GM19397 (cell line): ENCODE results near the gene OR10R2.
"Not testable (repeated sequence)": the region's sequence is repeated elsewhere in the genome, so short reads cannot be mapped to it uniquely, and the experiment has no call there.

ENCODE experiments used
- ATAC-seq: cut with Tn5 transposase; IDR thresholded peaks from one replicate; pipeline ENCODE4 v1.9.1; 2021; ENCODE audit warnings: mild to moderate bottlenecking, moderate library complexity; ENCODE audit not compliant: unreplicated experiment

The OR10R2 gene

GRCh38 chr1:158471920-158472319, at the start of gene OR10R2:
TSS of gene OR10R2 (plus strand) at chr1:158472220. CDS start at chr1:158472326, 106 bp downstream.
- no peak for ATAC-seq

GRCh38 chr1:158425027-158425426, 47.0 kb upstream of the OR10R2 start:
- ATAC-seq: no peak

- ATAC-seq: no peak
These were observed 45.9 kb upstream of the OR10R2 start, which contains the start of gene OR10K2 for GRCh38 chr1:158426137-158426536. TSS of gene OR10K2 (minus strand) at chr1:158426237. CDS start at chr1:158420866, 5,371 bp downstream.

GRCh38 chr1:158430163-158430562, 41.9 kb upstream of the OR10R2 start:
- not testable (repeated sequence) for ATAC-seq

GRCh38 chr1:158434741-158435140, 37.3 kb upstream of the OR10R2 start:
- no peak for ATAC-seq

GRCh38 chr1:158445376-158445775, 26.6 kb upstream of the OR10R2 start:
- no peak for ATAC-seq

- ATAC-seq: no peak
These were observed 17.5 kb upstream of the OR10R2 start for GRCh38 chr1:158454537-158454936.

GRCh38 chr1:158457246-158457645, 14.8 kb upstream of the OR10R2 start:
- no peak for ATAC-seq

GRCh38 chr1:158458263-158458662, 13.8 kb upstream of the OR10R2 start:
- no peak for ATAC-seq

- ATAC-seq: no peak
These were observed 10.5 kb upstream of the OR10R2 start, which contains the start of gene OR10K1 for GRCh38 chr1:158461534-158461933. TSS of gene OR10K1 (plus strand) at chr1:158461834. CDS start at chr1:158465562, 3,728 bp downstream.

GRCh38 chr1:158485455-158485854, 13.4 kb downstream of the OR10R2 start:
- no peak for ATAC-seq

- ATAC-seq: no peak
These were observed 19.3 kb downstream of the OR10R2 start for GRCh38 chr1:158491316-158491715.

GRCh38 chr1:158493054-158493453, 21.0 kb downstream of the OR10R2 start:
- ATAC-seq: no peak

- no peak for ATAC-seq
These were observed 22.8 kb downstream of the OR10R2 start for GRCh38 chr1:158494796-158495195.

GRCh38 chr1:158496374-158496773, 24.4 kb downstream of the OR10R2 start:
- ATAC-seq: no peak

GRCh38 chr1:158506369-158506987, 34.5 kb downstream of the OR10R2 start:
- ATAC-seq: no peak

- no peak for ATAC-seq
These were observed 35.5 kb downstream of the OR10R2 start for GRCh38 chr1:158507511-158507910.

- ATAC-seq: no peak
These were observed 37.6 kb downstream of the OR10R2 start for GRCh38 chr1:158509471-158510156.

GRCh38 chr1:158516966-158517365, 44.9 kb downstream of the OR10R2 start:
- no peak for ATAC-seq

- no peak for ATAC-seq
These were observed 48.0 kb downstream of the OR10R2 start for GRCh38 chr1:158520021-158520420.

- no peak for ATAC-seq
These were observed 49.1 kb downstream of the OR10R2 start for GRCh38 chr1:158520955-158521665.

GRCh38 chr1:158521666-158522058, 49.6 kb downstream of the OR10R2 start:
- ATAC-seq: no peak
